ENCODE measurements around the gene HPSE2.

The HPSE2 gene

GRCh38 chr10:98953251-98953650, 282.4 kb downstream of the HPSE2 start:
- Histone ChIP-seq H4K20me1 (ENCODE audit: low read depth, low read length) (no peaks in the 10 kb centered on the region), H3K27ac (ENCODE audit: low read depth, low read length) (no peak overlapping the region), H3K36me3 (ENCODE audit: low read length) (no peaks in the 10 kb centered on the region), H3K79me2 (ENCODE audit: insufficient read depth, low read length) (no peaks in the 10 kb centered on the region), H3K4me3 (ENCODE audit: insufficient read depth, low read length, poor library complexity, severe bottlenecking) (no peak overlapping the region), H2AFZ (ENCODE audit: low read depth, low read length, severe bottlenecking) (no peak overlapping the region), H3K9me2 (replicated peaks; ENCODE audit: insufficient read depth, low read length) (no peaks in the 10 kb centered on the region), H3K9me3 (ENCODE audit: insufficient read depth, low read length) (no peaks in the 10 kb centered on the region), H3K4me2 (ENCODE audit: low read depth, low read length, poor library complexity, severe bottlenecking) (no peak overlapping the region), H3K9ac (ENCODE audit: low read length) (no peak overlapping the region), H3K27me3 (ENCODE audit: low read length) (no peaks in the 10 kb centered on the region), H3F3A (ENCODE audit: insufficient read depth) (no peaks in the 10 kb centered on the region)
- TF ChIP-seq CTCF (IDR thresholded peaks at IDR 0.05; ENCODE audit: insufficient read depth, low read length, poor library complexity, severe bottlenecking) (no peak), EZH2phosphoT487 (conservative IDR thresholded peaks at IDR 0.05; ENCODE audit: low read length) (no peak)

GRCh38 chr10:98951269-98952000, 284.2 kb downstream of the HPSE2 start:
- TF ChIP-seq EZH2phosphoT487 (conservative IDR thresholded peaks at IDR 0.05; ENCODE audit: low read length) (no peak), CTCF (IDR thresholded peaks at IDR 0.05; ENCODE audit: insufficient read depth, low read length, poor library complexity, severe bottlenecking) (no peak)
- no peaks in the 10 kb centered on the region for H3K27me3 ChIP-seq (ENCODE audit: low read length)
- no peaks in the 10 kb centered on the region for H4K20me1 ChIP-seq (ENCODE audit: low read depth, low read length)
- H3K4me3 ChIP-seq (ENCODE audit: insufficient read depth, low read length, poor library complexity, severe bottlenecking): no peak overlapping the region
- H3K79me2 ChIP-seq (ENCODE audit: insufficient read depth, low read length): no peaks in the 10 kb centered on the region
- no peaks in the 10 kb centered on the region for H3F3A ChIP-seq (ENCODE audit: insufficient read depth)
- no peak overlapping the region for H3K4me2 ChIP-seq (ENCODE audit: low read depth, low read length, poor library complexity, severe bottlenecking)
- no peaks in the 10 kb centered on the region for H3K9me2 ChIP-seq (replicated peaks; ENCODE audit: insufficient read depth, low read length)
- no peaks in the 10 kb centered on the region for H3K36me3 ChIP-seq (ENCODE audit: low read length)
- no peak overlapping the region for H2AFZ ChIP-seq (ENCODE audit: low read depth, low read length, severe bottlenecking)
- no peak overlapping the region for H3K27ac ChIP-seq (ENCODE audit: low read depth, low read length)
- no peak overlapping the region for H3K9ac ChIP-seq (ENCODE audit: low read length)
- no peaks in the 10 kb centered on the region for H3K9me3 ChIP-seq (ENCODE audit: insufficient read depth, low read length)

- H3F3A ChIP-seq (ENCODE audit: insufficient read depth): no peaks in the 10 kb centered on the region
- no peak overlapping the region for H3K4me2 ChIP-seq (ENCODE audit: low read depth, low read length, poor library complexity, severe bottlenecking)
- no peak overlapping the region for H3K4me3 ChIP-seq (ENCODE audit: insufficient read depth, low read length, poor library complexity, severe bottlenecking)
- no peaks in the 10 kb centered on the region for H3K9me3 ChIP-seq (ENCODE audit: insufficient read depth, low read length)
- no peaks in the 10 kb centered on the region for H4K20me1 ChIP-seq (ENCODE audit: low read depth, low read length)
- no peaks in the 10 kb centered on the region for H3K27me3 ChIP-seq (ENCODE audit: low read length)
- H3K79me2 ChIP-seq (ENCODE audit: insufficient read depth, low read length): no peaks in the 10 kb centered on the region
- TF ChIP-seq EZH2phosphoT487 (conservative IDR thresholded peaks at IDR 0.05; ENCODE audit: low read length) (no peak), CTCF (IDR thresholded peaks at IDR 0.05; ENCODE audit: insufficient read depth, low read length, poor library complexity, severe bottlenecking) (no peak)
- no peak overlapping the region for H2AFZ ChIP-seq (ENCODE audit: low read depth, low read length, severe bottlenecking)
- H3K9ac ChIP-seq (ENCODE audit: low read length): no peak overlapping the region
- no peak overlapping the region for H3K27ac ChIP-seq (ENCODE audit: low read depth, low read length)
- H3K9me2 ChIP-seq (replicated peaks; ENCODE audit: insufficient read depth, low read length): no peaks in the 10 kb centered on the region
- no peaks in the 10 kb centered on the region for H3K36me3 ChIP-seq (ENCODE audit: low read length)
These were observed 285.5 kb downstream of the HPSE2 start for GRCh38 chr10:98950106-98950505.
